K562 (cell line): ENCODE measurements around the gene GCN1.

Source experiments
- ARID2 ChIP-seq: fragments of 450-650 bp; IDR thresholded peaks from 2 replicates; pipeline ENCODE4 v1.6.1; 2017; ENCODE audit warnings: antibody characterized with exemption, mild to moderate bottlenecking
- CBX5 ChIP-seq: IDR thresholded peaks from 2 replicates; pipeline ENCODE4 v1.6.1; 2014; ENCODE audit warnings: low read depth, borderline replicate concordance
- CTCF ChIP-seq, 3 experiments: IDR thresholded peaks in 2 of 3; conservative IDR thresholded peaks in 1 of 3; 2 replicates each; pipeline ENCODE4 v1.5.1; 2011 to 2012; ENCODE audit warnings: low read length in 3 of 3, mild to moderate bottlenecking in 3 of 3, control low read depth in 2 of 3, improper control_type of control experiment in 1 of 3, inconsistent platforms in 1 of 3, low read depth in 1 of 3, mixed read lengths in 1 of 3, moderate library complexity in 1 of 3; ENCODE audit not compliant: insufficient read depth in 2 of 3
- E2F8 ChIP-seq: fragments of 450-650 bp; IDR thresholded peaks from 2 replicates; pipeline ENCODE4 v1.7.1; 2018; ENCODE audit warnings: mild to moderate bottlenecking, low read depth; ENCODE audit not compliant: partially characterized antibody
- FOXP1 ChIP-seq: sonication (generic); formaldehyde crosslinking; IDR thresholded peaks from 2 replicates; pipeline ENCODE4 v1.8.0; 2022; ENCODE audit warnings: mild to moderate bottlenecking, missing genetic modification reagents
- KLF1 ChIP-seq: fragments of 450-650 bp; IDR thresholded peaks from 2 replicates; pipeline ENCODE4 v1.6.1; 2016; ENCODE audit warnings: missing genetic modification characterization, missing compliant biosample characterization
- MGA ChIP-seq: fragments of 450-650 bp; IDR thresholded peaks from 2 replicates; pipeline ENCODE4 v1.6.1; 2016; ENCODE audit warnings: mild to moderate bottlenecking, moderate library complexity
- NFIC ChIP-seq: fragments of 450-650 bp; IDR thresholded peaks from 2 replicates; pipeline ENCODE4 v1.6.1; 2017; ENCODE audit warnings: mild to moderate bottlenecking, inconsistent platforms
- POLR2A ChIP-seq: fragments of 450-650 bp; conservative IDR thresholded peaks from 2 replicates; pipeline ENCODE4 v1.6.1; 2016
- RAD21 ChIP-seq, 2 experiments: fragments of 250-450 bp in 1 of 2; fragments of 450-650 bp in 1 of 2; sonication (Bioruptor Pico) in 1 of 2; formaldehyde crosslinking in 1 of 2; IDR thresholded peaks in 1 of 2; conservative IDR thresholded peaks in 1 of 2; 2 replicates each; pipeline versions ENCODE4 v1.4.0 to v1.8.0; 2020 to 2022; ENCODE audit warnings: mild to moderate bottlenecking in 2 of 2, moderate library complexity in 1 of 2
- TARDBP ChIP-seq: fragments of 450-650 bp; IDR thresholded peaks from 2 replicates; pipeline ENCODE4 v1.6.1; 2016

- TF ChIP-seq RAD21 (CRISPR knock-in tag; conservative IDR thresholded peaks at IDR 0.05 in 1 of 2, IDR thresholded peaks at IDR 0.05 in 1 of 2) (no peak), KLF1 (tag) (no peak), ARID2 (no peak), POLR2A (no peak), MGA (no peak), FOXP1 (CRISPR knock-in tag) (no peak), E2F8 (no peak), TARDBP (no peak), CTCF (IDR thresholded peaks at IDR 0.05 in 2 of 3, conservative IDR thresholded peaks at IDR 0.05 in 1 of 3; ENCODE audit: insufficient read depth in 2 of 3, low read depth in 1 of 3, low read length in 3 of 3) (no peak), CBX5 (no peak), NFIC (no peak)
Measured at GRCh38 chr12:120242971-120243699, 48.6 kb upstream of the GCN1 start.
